ENCODE results near the gene KHDRBS2. TPM values are rescaled to one million over a fixed set of nuclear protein-coding genes. Genes with fewer than 3 reads are reported as not detected.

Gene KHDRBS2
- total and polyA plus RNA-seq, 2 of the 4 experiments (the other 2 are of a cell fraction): not detected

GRCh38 chr6:61835237-61835636, 450.8 kb downstream of the KHDRBS2 start:
- TF ChIP-seq MXI1 (IDR thresholded peaks at IDR 0.05; ENCODE audit: borderline replicate concordance, low read depth, low read length): no peak
- TF ChIP-seq CTCF (conservative IDR thresholded peaks at IDR 0.05; ENCODE audit: low read depth, low read length): no peak
- TF ChIP-seq ELK1 (IDR thresholded peaks at IDR 0.05; ENCODE audit: borderline replicate concordance, low read depth, low read length): no peak
- Histone ChIP-seq H3K79me1 (ENCODE audit: low read depth in 1 of 2, low read length in 2 of 2) (no peaks in the 10 kb centered on the region), H2AK9ac (replicated peaks; ENCODE audit: low read depth, low read length, poor library complexity) (no peak overlapping the region), H3K56ac (ENCODE audit: extremely low read depth, insufficient read depth, low read length) (no peak overlapping the region), H2AFZ (replicated peaks; ENCODE audit: low read length, poor library complexity) (no peak overlapping the region), H3K9me1 (ENCODE audit: insufficient read depth, low read length) (no peaks in the 10 kb centered on the region), H3K18ac (ENCODE audit: low read depth, low read length) (no peak overlapping the region), H4K5ac (ENCODE audit: low read depth, low read length) (no peak overlapping the region), H3K27me3 (ENCODE audit: control insufficient read depth, insufficient read depth, low read length) (no peaks in the 10 kb centered on the region), H3K27ac (ENCODE audit: insufficient read depth, low read length) (no peak overlapping the region), H3K4ac (ENCODE audit: low read depth, low read length) (no peak overlapping the region), H3K4me1 (ENCODE audit: control insufficient read depth, insufficient read depth, low read length) (no peaks in the 10 kb centered on the region), H3K14ac (replicated peaks; ENCODE audit: low read depth, low read length) (no peak overlapping the region), H4K20me1 (ENCODE audit: insufficient read depth, low read length) (no peaks in the 10 kb centered on the region), H4K8ac (ENCODE audit: low read depth in 2 of 2, low read length in 2 of 2) (no peak overlapping the region), H3K4me3 (ENCODE audit: insufficient read depth, low read depth, low read length) (no peak overlapping the region), H2BK20ac (ENCODE audit: low read depth, low read length) (no peak overlapping the region), H3K4me2 (ENCODE audit: low read depth, low read length) (no peak overlapping the region), H3K9ac (ENCODE audit: low read depth, low read length) (no peak overlapping the region), H2BK5ac (ENCODE audit: low read depth, low read length, poor library complexity, severe bottlenecking) (no peak overlapping the region), H2AK5ac (ENCODE audit: low read depth, low read length) (no peak overlapping the region), H3K23ac (ENCODE audit: low read depth, low read length) (no peak overlapping the region), H2BK15ac (ENCODE audit: low read depth, low read length) (no peak overlapping the region), H2BK120ac (ENCODE audit: low read depth, low read length) (no peak overlapping the region), H3K36me3 (ENCODE audit: control insufficient read depth, insufficient read depth, low read length) (no peaks in the 10 kb centered on the region), H3K9me3 (ENCODE audit: control insufficient read depth, insufficient read depth, low read length) (no peaks in the 10 kb centered on the region), H4K91ac (ENCODE audit: insufficient read depth, low read depth, low read length) (no peak overlapping the region)
- intact Hi-C loops (cut with micrococcal nuclease): no loop called here
- no TSS peak for BruUV-seq (replicated peaks)
- ChIA-PET CTCF (no interaction called here), POLR2A (ENCODE audit: unreplicated experiment) (no interaction called here)
- in situ Hi-C loops (cut with MboI; ENCODE audit: low sequenced_read_pairs): no loop called here
- DNase-seq (no peak), ATAC-seq (ENCODE audit: low read depth) (no peak)
- dilution Hi-C loops (cut with HindIII; ENCODE audit: low sequenced_read_pairs, unreplicated experiment): no loop called here
- WGBS, 2 experiments (ENCODE audit: extremely low coverage in 2 of 2, insufficient read length in 1 of 2): no CpG with 5 or more reads among the region's 2 CpGs

All from IMR-90 (cell line).